NT2/D1 (cell line): ENCODE data around the gene SPRR2D.

Experiments
- SUZ12 ChIP-seq: IDR thresholded peaks from 2 replicates; pipeline ENCODE4 v1.6.1; 2011; ENCODE audit not compliant: insufficient read length, insufficient read depth; ENCODE audit errors: extremely low read depth
- YY1 ChIP-seq: IDR thresholded peaks from 2 replicates; pipeline ENCODE4 v1.6.1; 2011; ENCODE audit not compliant: insufficient read length, insufficient read depth
- ZNF274 ChIP-seq: IDR thresholded peaks from 2 replicates; pipeline ENCODE4 v1.6.1; 2011; ENCODE audit warnings: mild to moderate bottlenecking, low read depth, low read length

- TF ChIP-seq ZNF274 (no peak), YY1 (no peak), SUZ12 (no peak)
Measured at GRCh38 chr1:153000294-153000693, 40.6 kb downstream of the SPRR2D start.
